Subcutaneous adipose tissue (tissue), 4 donors: ENCODE results near the gene GPR55. TPM values are rescaled to one million over a fixed set of nuclear protein-coding genes. Genes with fewer than 3 reads are reported as not detected.

Experiments used
- CTCF ChIP-seq: fragments of 450-650 bp; IDR thresholded peaks from one replicate; pipeline ENCODE4 v1.5.1; 2016; ENCODE audit warnings: low read depth, mild to moderate bottlenecking, control low read depth, antibody characterized with exemption, moderate library complexity
- total RNA-seq, 4 donors: library from RNA; depleted of rRNA; stranded (reverse); fragments of >200 nt; gene quantifications; one replicate each; pipeline ENCODE4 v1.1.0, GENCODE V29; 2016

The GPR55 gene
- total RNA-seq, 4 donors from 2014 or later = under 0.01 to 0.38 (median 0.17) TPM; not detected in 1

- no peak for TF ChIP-seq CTCF
Measured at GRCh38 chr2:230877116-230877758, 47.8 kb downstream of the GPR55 start.

- TF ChIP-seq CTCF = no peak
Measured at GRCh38 chr2:230875347-230876315, 49.4 kb downstream of the GPR55 start.

GRCh38 chr2:230874876-230875275, 50.2 kb downstream of the GPR55 start:
- TF ChIP-seq CTCF = no peak

GRCh38 chr2:230874456-230874855, 50.6 kb downstream of the GPR55 start:
- no peak for TF ChIP-seq CTCF

- no peak for TF ChIP-seq CTCF
Measured at GRCh38 chr2:230873661-230874401, 51.2 kb downstream of the GPR55 start.

- no peak for TF ChIP-seq CTCF
Measured at GRCh38 chr2:230872968-230873660, 51.9 kb downstream of the GPR55 start.
